ENCODE measurements around the gene ABLIM2. TPM values are rescaled to one million over a fixed set of nuclear protein-coding genes. Genes with fewer than 3 reads are reported as not detected.

ABLIM2 gene
- total and polyA plus RNA-seq, 2 of the 4 experiments (the other 2 are of a cell fraction) = under 0.01 to 0.10 TPM

GRCh38 chr4:8142556-8142955 is 16.1 kb downstream of the ABLIM2 start:
- no peak overlapping the region for H3K4me3 ChIP-seq (ENCODE audit: insufficient read depth, low read depth, low read length)
- no peak overlapping the region for H2BK5ac ChIP-seq (ENCODE audit: low read depth, low read length, poor library complexity, severe bottlenecking)
- no peak overlapping the region for H3K27ac ChIP-seq (ENCODE audit: insufficient read depth, low read length)
- ChIA-PET POLR2A (ENCODE audit: unreplicated experiment) (no interaction called here), CTCF (no interaction called here)
- no peak overlapping the region for H2AK9ac ChIP-seq (replicated peaks; ENCODE audit: low read depth, low read length, poor library complexity)
- H4K8ac ChIP-seq (ENCODE audit: low read depth in 2 of 2, low read length in 2 of 2) = no peak overlapping the region
- H3K4ac ChIP-seq (ENCODE audit: low read depth, low read length) = no peak overlapping the region
- no peaks in the 10 kb centered on the region for H3K4me1 ChIP-seq (ENCODE audit: control insufficient read depth, insufficient read depth, low read length)
- H2BK20ac ChIP-seq (ENCODE audit: low read depth, low read length) = no peak overlapping the region
- no CpG with 5 or more reads among the region's 9 CpGs for WGBS, 2 experiments (ENCODE audit: extremely low coverage in 2 of 2, insufficient read length in 1 of 2)
- H3K23ac ChIP-seq (ENCODE audit: low read depth, low read length) = no peak overlapping the region
- DNase-seq = no peak
- no peak overlapping the region for H2AK5ac ChIP-seq (ENCODE audit: low read depth, low read length)
- no peak for ATAC-seq (ENCODE audit: low read depth)
- no peak overlapping the region for H3K14ac ChIP-seq (replicated peaks; ENCODE audit: low read depth, low read length)
- in situ Hi-C loops (cut with MboI; ENCODE audit: low sequenced_read_pairs) (no loop called here), dilution Hi-C loops (cut with HindIII; ENCODE audit: low sequenced_read_pairs, unreplicated experiment) (no loop called here), intact Hi-C loops (cut with micrococcal nuclease) (no loop called here)
- H2BK120ac ChIP-seq (ENCODE audit: low read depth, low read length) = no peak overlapping the region
- no peak overlapping the region for H3K18ac ChIP-seq (ENCODE audit: low read depth, low read length)
- H3K9me1 ChIP-seq (ENCODE audit: insufficient read depth, low read length) = no peaks in the 10 kb centered on the region
- H4K20me1 ChIP-seq (ENCODE audit: insufficient read depth, low read length) = no peaks in the 10 kb centered on the region
- peaks cover 63% of the 10 kb centered on the region for H3K27me3 ChIP-seq (ENCODE audit: control insufficient read depth, insufficient read depth, low read length)
- H4K91ac ChIP-seq (ENCODE audit: insufficient read depth, low read depth, low read length) = no peak overlapping the region
- H2AFZ ChIP-seq (replicated peaks; ENCODE audit: low read length, poor library complexity) = no peak overlapping the region
- H3K36me3 ChIP-seq (ENCODE audit: control insufficient read depth, insufficient read depth, low read length) = no peaks in the 10 kb centered on the region
- H3K9ac ChIP-seq (ENCODE audit: low read depth, low read length) = no peak overlapping the region
- no peak for TF ChIP-seq BHLHE40 (IDR thresholded peaks at IDR 0.05; ENCODE audit: low read depth, low read length)
- H4K5ac ChIP-seq (ENCODE audit: low read depth, low read length) = no peak overlapping the region
- no peak overlapping the region for H3K56ac ChIP-seq (ENCODE audit: extremely low read depth, insufficient read depth, low read length)
- no peak overlapping the region for H2BK15ac ChIP-seq (ENCODE audit: low read depth, low read length)
- no peak overlapping the region for H3K4me2 ChIP-seq (ENCODE audit: low read depth, low read length)
- H3K9me3 ChIP-seq (ENCODE audit: control insufficient read depth, insufficient read depth, low read length) = peaks cover 2% of the 10 kb centered on the region; the same call in 1 of the 2 replicates
- no peaks in the 10 kb centered on the region for H3K79me1 ChIP-seq (ENCODE audit: low read depth in 1 of 2, low read length in 2 of 2)
- BruUV-seq (replicated peaks) = no TSS peak
